Mammary microvascular endothelial cell (primary cell): Measurements from ENCODE around the gene TRPT1. TPM values are rescaled to one million over a fixed set of nuclear protein-coding genes. Genes with fewer than 3 reads are reported as not detected.

ENCODE experiments used
- total RNA-seq: library from RNA; depleted of rRNA; stranded (reverse); fragments of >200 nt; gene quantifications from 2 replicates; pipeline ENCODE4 v1.2.3, GENCODE V29; 2015

Gene TRPT1, protein sequence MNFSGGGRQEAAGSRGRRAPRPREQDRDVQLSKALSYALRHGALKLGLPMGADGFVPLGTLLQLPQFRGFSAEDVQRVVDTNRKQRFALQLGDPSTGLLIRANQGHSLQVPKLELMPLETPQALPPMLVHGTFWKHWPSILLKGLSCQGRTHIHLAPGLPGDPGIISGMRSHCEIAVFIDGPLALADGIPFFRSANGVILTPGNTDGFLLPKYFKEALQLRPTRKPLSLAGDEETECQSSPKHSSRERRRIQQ
- total RNA-seq: 30.1 and 30.4 TPM in 2 replicates

DNA sequence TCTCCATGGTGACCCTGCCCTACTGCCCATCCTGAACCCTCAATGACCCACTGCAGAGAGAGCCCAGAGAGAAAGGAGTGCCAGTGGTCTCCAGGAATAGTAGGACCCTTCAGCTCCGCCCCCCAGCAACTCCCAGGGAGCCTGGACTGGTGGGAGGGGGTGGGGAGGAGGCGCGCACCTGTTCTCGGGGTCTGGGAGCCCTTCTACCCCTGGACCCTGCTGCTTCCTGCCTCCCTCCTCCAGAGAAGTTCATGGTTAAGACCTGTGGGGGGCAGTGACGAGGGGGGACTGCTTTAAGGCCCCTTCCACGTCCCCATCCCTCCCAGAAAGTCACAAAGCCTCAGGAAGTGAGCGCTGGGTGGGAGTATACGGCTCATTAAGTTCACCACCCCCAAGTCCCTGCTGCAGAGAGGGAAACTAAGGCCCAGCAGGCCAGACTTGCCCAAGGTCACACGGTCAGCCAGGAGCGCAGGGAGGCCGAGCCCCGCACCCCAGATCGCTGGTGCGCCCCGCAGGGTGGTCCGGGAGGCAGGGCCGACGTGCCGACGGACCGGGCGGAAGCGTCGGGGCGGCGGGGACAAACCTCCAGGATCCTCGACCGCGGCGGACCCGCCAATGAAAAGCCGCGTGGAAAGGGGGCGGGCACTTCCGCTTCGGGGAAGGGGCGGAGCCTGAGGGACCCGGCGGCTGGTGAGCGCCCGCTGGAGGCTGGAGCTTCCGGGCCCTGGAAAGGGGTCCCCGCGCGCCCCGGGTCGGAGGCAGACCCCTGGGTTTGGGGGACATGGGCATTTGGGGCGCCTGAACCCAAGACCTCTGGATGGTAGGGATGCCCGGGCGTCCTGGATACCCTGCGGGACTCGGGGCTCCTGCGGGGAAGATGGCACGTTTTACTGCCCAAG, at the start of gene TRPT1, which contains the start of gene NUDT22:
Gene TRPT1, minus strand, starts transcription at position 579 of the 899 bp plus-strand sequence. Its CDS starts 326 bp downstream, at position 253.
Gene NUDT22, plus strand, starts transcription at position 667 of the 899 bp plus-strand sequence. CDS start 379 bp downstream, outside the sequence.

DNA sequence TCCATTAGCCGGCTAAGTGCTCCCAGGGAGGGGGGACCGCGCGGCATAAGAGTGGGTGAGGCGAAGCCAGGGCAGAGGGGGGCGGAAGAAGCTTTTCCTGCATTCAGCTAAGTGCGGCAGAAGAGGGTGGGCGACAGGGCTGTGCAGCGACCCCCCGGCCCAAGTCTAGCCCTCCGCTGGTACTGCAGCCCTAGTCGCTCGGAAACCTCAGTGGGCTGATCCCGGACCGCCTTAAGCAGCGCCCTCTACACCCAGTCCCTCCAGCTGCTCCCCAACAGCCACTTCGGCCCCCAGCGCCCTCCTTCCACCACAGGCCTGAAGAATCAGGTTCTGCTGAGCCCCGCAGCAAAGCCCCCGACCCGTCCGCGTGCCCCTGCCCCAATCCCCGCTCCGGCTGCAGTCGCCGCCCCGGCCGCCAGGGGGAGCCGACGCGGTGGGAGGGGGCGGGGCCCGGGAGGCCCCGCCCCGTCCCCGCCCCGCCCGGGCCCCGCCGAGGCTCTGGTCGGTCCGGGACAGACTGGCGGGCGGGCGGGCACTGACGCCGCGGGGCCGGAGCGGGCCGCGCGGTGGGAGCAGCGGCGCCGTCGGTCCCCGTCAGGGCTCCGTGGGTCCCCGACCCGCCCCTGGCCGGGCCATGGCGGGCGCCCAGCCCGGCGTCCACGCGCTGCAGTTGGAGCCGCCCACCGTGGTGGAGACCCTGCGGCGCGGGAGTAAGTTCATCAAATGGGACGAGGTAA, 25.2 kb upstream of the TRPT1 start, which contains the start of gene PLCB3:
Gene PLCB3, plus strand, starts transcription at position 515 of the 737 bp plus-strand sequence. Its CDS starts 120 bp downstream, at position 635.

GRCh38 chr11:64246871-64247728, 21.1 kb upstream of the TRPT1 start, which contains the start of gene PPP1R14B:
PPP1R14B (minus strand) TSS chr11:64246943; CDS start chr11:64246673, 270 bp downstream.

GRCh38 chr11:64240435-64241240, 14.7 kb upstream of the TRPT1 start, which contains the start of gene FKBP2:
FKBP2 (plus strand) TSS chr11:64241095; CDS start chr11:64242388, 1,293 bp downstream.

GRCh38 chr11:64233913-64234586, 8.1 kb upstream of the TRPT1 start, which contains the start of gene VEGFB:
VEGFB (plus strand) TSS chr11:64234584; CDS start chr11:64234834, 250 bp downstream.

DNA sequence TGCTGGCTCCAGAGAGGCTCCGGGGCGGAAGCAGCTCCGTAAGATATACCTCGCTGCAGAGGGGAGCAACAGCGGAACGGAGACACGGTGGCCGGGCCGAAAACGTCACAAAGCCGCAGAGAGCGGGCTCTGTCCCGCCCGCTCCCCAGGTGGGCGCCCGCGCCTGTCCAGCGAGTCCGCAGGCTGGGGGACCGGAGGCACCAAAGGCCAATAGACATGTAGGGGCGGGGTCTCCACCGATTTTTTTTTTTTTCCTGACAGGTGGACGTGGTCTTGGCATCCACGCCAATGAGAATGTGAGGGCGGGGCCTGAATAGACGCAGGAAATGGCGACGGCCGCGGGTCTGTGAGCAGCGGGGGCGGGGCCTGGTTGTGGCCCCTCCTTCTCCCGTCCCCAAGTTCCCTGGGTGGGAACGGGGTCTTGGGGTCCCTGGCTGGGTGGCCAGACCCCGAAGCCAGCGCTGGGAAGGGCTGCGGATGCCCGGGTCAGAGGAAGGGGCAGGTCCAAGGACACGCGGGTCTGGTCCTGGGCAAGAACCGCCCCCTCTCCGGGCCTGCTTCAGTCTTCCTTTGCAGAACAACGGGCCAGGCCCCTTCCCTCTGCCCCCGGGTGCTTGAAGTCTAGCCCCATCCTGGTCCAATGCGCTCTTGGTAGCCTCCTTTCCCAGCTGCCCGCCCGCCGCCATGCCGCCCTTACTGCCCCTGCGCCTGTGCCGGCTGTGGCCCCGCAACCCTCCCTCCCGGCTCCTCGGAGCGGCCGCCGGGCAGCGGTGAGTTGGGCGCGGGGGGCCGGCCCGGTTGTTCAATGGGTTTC, 4.4 kb upstream of the TRPT1 start, which contains the start of gene DNAJC4:
Gene DNAJC4, plus strand, starts transcription at position 378 of the 814 bp plus-strand sequence. Its CDS starts 307 bp downstream, at position 685.

DNA sequence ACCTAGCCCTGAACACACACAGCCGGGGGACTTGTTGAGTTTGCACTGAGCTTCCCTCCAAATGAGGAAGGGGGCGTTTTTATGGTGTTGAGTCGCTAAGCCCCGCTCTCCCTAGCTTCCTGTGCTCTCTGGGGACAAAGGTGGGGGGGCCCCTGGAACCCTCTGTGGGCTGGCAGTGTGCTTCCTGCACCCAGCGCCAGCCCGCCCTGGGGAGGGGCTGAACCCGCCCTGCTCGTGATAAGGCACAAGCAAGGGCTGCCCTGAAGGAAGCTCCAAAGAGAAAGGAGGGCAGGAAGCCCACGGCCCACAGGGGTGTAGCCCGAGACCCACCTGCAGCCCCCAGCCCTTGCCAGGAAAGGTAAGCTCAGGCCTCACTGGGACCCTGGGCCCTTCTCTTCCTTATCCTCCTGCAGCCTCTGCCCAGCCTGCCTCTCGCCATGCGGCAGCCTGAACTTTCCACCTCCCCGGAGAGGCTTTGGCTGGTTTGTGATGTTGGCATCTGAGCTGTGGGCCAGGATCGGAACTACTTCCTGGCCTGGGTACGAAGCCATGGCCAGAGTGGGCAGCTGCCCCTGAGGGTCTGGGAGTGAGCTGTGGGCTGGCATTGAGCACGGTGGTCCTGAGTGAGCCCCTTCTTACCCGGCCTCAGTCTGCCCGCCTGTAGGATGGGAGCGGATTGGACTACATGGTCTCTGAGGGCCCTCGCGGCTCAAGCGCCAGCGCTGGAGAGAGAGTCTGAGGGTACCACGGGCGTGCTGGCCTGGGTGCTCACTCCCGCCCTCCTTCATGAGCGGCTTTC, 19.3 kb downstream of the TRPT1 start, which contains the start of gene FERMT3:
Gene FERMT3, plus strand, starts transcription at position 265 of the 799 bp plus-strand sequence. CDS start 644 bp downstream, outside the sequence.

DNA sequence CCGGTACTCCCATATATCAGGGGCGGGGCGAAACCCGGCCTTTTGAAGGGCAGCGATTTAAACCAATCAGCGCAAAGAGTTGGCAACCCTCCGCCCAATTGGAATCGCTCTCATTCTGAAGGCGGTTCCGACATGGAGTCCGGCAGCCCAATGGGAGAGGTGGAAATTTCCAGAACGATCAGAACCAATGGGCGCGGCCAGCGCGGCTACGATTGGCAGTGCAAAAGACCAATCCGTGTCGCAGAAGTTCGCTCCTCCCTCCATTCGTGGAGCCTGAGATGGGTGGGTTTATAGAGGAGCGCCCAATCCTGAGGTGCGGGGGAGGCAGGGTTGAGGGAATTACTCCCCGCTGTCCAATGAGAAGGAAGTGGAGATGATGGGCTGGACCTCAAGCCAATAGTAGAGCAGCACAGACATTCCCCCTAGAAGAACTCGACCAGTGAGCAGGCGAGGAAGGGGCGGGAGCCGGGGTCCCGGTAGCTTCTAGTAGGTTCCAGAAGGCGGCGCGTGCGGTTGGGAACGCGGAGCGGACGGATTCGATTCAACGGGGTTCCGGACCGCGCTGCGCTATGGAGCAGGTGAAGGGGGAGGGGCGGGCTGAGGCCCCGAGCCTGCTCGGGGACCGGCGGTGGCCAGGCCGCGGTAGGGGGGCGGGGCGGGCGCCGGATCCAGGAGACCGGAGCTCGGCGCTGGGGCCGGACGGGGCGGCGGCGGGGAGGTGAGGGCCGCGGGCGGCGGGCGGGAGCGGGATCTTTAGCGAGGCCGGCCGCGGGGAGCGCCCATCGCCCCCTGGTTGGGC, 40.1 kb downstream of the TRPT1 start, which contains the start of gene STIP1:
Gene STIP1, plus strand, starts transcription at position 479 of the 799 bp plus-strand sequence. Its CDS starts 91 bp downstream, at position 570.

Other genes with a start within 250 kb of the TRPT1 start
- gene OTUB1, start 239.7 kb downstream of the TRPT1 start, total RNA-seq: 103 and 106 TPM in 2 replicates
- not detected in 2 replicates for gene FLRT1, start 190.3 kb downstream of the TRPT1 start, total RNA-seq
- 10.5 and 17.9 TPM in 2 replicates for gene MACROD1, start 60.1 kb downstream of the TRPT1 start, total RNA-seq
- 223 and 239 TPM in 2 replicates for gene STIP1, start 40.0 kb downstream of the TRPT1 start, total RNA-seq
- gene FERMT3, start 19.5 kb downstream of the TRPT1 start, total RNA-seq: 59.4 and 69.7 TPM in 2 replicates
- gene NUDT22, start 88 bp upstream of the TRPT1 start, total RNA-seq: 58.7 and 61.6 TPM in 2 replicates
- 6.5 and 9.0 TPM in 2 replicates for gene DNAJC4, start 4.4 kb upstream of the TRPT1 start, total RNA-seq
- gene VEGFB, start 8.4 kb upstream of the TRPT1 start, total RNA-seq: 31.6 and 40.1 TPM in 2 replicates
- gene FKBP2, start 14.9 kb upstream of the TRPT1 start, total RNA-seq: 65.9 and 69.2 TPM in 2 replicates
- 432 and 445 TPM in 2 replicates for gene PPP1R14B, start 20.8 kb upstream of the TRPT1 start, total RNA-seq
- gene PLCB3, start 25.3 kb upstream of the TRPT1 start, total RNA-seq: 61.3 and 67.5 TPM in 2 replicates
- 95.7 and 96.5 TPM in 2 replicates for gene BAD, start 58.5 kb upstream of the TRPT1 start, total RNA-seq
- gene GPR137, start 59.7 kb upstream of the TRPT1 start, total RNA-seq: 22.8 and 27.8 TPM in 2 replicates
- gene KCNK4, start 65.1 kb upstream of the TRPT1 start, total RNA-seq: not detected in 2 replicates
- 0.15 TPM in 1 of 2 replicates, not detected in the other for gene CATSPERZ, start 74.2 kb upstream of the TRPT1 start, total RNA-seq
- 32.8 and 35.2 TPM in 2 replicates for gene ESRRA, start 79.3 kb upstream of the TRPT1 start, total RNA-seq
- 410 and 421 TPM in 2 replicates for gene TRMT112, start 91.4 kb upstream of the TRPT1 start, total RNA-seq
- 302 and 324 TPM in 2 replicates for gene PRDX5, start 91.9 kb upstream of the TRPT1 start, total RNA-seq
- gene CCDC88B, start 114.0 kb upstream of the TRPT1 start, total RNA-seq: 2.9 and 3.5 TPM in 2 replicates
- 67.4 and 68.5 TPM in 2 replicates for gene RPS6KA4, start 133.0 kb upstream of the TRPT1 start, total RNA-seq